DMS114 treated with DMSO at 0.1 percent for 48 hours (cell line): ENCODE results near the gene VPREB3.

ENCODE experiments used
- DNase-seq: peaks from one replicate; lab custom pipeline; 2025; ENCODE audit not compliant: unreplicated experiment; lab: John Stamatoyannopoulos, UW

VPREB3 gene

DNA sequence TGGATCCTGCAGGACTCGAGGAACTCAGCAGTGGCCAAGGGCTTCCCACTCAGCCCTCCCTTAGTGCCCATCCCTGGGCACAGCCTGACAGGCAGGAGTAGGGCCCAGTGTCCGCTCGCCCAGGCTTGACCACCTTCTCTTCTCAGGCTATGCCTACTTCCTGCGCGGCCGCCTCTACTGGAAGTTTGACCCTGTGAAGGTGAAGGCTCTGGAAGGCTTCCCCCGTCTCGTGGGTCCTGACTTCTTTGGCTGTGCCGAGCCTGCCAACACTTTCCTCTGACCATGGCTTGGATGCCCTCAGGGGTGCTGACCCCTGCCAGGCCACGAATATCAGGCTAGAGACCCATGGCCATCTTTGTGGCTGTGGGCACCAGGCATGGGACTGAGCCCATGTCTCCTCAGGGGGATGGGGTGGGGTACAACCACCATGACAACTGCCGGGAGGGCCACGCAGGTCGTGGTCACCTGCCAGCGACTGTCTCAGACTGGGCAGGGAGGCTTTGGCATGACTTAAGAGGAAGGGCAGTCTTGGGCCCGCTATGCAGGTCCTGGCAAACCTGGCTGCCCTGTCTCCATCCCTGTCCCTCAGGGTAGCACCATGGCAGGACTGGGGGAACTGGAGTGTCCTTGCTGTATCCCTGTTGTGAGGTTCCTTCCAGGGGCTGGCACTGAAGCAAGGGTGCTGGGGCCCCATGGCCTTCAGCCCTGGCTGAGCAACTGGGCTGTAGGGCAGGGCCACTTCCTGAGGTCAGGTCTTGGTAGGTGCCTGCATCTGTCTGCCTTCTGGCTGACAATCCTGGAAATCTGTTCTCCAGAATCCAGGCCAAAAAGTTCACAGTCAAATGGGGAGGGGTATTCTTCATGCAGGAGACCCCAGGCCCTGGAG lies 29.3 kb upstream of the VPREB3 start:
- DNase-seq, result no peak

- DNase-seq, result no peak
Measured at GRCh38 chr22:23782703-23783102, 28.5 kb upstream of the VPREB3 start.

DNA sequence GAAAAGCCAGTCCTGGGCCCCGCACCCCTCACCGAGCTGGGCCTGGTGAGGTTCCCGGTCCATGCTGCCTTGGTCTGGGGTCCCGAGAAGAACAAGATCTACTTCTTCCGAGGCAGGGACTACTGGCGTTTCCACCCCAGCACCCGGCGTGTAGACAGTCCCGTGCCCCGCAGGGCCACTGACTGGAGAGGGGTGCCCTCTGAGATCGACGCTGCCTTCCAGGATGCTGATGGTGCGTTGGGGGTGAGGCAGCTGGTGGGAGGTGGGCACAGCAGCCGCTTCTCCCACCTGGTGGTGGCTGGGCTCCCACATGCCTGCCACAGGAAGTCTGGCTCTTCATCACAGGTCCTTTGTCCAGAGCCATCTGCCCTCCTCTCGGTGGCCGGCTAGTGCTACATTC lies 28.0 kb upstream of the VPREB3 start:
- DNase-seq, result no peak

GRCh38 chr22:23781511-23782183 lies 27.4 kb upstream of the VPREB3 start:
- DNase-seq, result no peak

DNA sequence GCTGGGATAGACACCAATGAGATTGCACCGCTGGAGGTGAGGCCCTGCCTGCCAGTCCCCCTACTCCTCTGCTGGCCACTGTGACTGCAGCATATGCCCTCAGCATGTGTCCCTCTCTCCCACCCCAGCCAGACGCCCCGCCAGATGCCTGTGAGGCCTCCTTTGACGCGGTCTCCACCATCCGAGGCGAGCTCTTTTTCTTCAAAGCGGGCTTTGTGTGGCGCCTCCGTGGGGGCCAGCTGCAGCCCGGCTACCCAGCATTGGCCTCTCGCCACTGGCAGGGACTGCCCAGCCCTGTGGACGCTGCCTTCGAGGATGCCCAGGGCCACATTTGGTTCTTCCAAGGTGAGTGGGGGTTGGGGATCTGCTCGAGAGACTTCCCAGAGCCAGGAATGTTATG lies 26.8 kb upstream of the VPREB3 start:
- DNase-seq, result no peak

- DNase-seq, result no peak
Measured at GRCh38 chr22:23780146-23780748, 26.0 kb upstream of the VPREB3 start.

DNA sequence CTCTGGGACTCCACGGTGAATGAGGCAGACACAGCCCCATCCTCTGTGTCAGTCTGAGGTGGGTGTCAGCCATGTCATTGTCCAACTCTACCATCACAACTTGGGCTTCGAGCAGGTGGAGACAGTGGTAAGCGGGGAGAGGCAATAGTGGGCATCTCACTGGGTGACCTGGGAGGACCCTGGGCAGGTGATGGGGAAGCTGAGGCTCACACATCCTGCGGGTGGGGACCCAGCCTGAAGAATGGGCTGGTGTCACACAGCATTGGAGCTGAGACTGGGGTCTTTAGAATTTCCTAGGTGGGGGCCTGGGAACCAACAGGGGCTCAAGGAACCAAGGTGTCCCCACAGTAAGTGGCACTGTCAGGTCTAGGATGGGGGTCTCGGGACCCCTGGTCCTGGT lies 25.5 kb upstream of the VPREB3 start:
- DNase-seq, result no peak

DNA sequence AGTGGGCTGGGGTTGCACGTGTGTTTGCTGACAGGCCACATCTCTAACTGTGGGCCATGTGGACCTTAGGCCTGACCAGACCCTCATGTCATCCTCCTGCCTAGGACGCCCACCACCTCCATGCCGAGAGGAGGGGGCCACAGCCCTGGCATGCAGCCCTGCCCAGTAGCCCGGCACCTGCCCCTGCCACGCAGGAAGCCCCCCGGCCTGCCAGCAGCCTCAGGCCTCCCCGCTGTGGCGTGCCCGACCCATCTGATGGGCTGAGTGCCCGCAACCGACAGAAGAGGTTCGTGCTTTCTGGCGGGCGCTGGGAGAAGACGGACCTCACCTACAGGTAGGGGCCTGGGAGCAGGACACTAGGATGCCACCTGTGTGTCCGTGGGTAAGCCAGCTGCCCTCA lies 24.9 kb upstream of the VPREB3 start:
- no peak for DNase-seq

DNA sequence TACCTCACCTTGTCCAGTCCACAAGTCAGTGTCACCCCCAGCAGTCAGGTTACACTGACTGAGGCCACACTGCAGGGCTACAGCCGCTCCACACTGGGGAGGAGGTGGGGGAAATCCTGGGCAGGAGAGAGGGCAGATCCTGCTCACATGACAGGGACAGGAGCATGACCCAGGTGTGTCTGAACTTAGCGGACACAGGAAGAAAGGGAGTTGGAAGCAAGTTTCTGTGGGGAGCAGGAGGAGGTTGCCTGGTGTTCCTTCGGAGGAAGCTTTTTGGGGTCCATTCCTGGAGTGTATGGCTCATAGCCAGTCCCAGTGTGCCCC lies 24.3 kb upstream of the VPREB3 start:
- no peak for DNase-seq

DNA sequence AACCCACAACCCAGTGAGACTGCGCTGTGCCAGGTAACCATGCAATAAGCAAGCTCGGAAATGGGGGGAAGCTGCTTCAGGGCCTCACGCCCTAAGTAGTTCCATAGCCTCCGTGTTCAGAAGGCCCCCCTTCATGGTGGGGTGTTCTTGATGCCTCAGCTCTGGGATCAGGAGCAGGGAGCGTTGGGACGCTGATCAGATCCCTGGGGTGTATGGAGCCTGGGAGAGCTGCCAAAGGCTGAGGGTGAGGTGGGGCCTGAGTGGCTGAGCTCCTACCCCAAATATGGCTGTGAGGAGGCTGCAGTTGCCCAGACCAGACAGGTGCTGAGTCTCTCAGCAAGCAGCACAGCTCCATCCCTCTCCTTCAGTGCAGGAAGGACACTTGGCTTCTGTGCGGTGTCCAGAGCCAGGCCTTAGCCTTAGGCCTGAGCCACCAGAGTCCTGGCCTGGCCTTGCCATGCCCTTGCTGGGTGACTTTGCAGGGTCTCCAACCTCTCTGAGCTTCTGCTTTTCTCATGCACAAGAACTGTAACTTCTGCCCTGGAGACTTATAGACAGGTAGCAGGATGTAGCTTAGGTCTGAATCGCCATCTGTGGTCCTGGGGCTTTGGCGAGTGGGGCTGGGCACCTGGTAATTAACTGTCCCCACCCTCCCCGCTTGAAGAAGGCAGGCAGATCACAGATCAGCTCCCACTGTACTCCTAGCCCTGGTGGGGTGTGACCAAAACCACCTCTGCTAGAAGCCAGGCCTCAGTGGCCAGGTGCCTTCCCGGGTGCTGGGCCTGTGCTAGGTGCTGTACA lies 23.8 kb upstream of the VPREB3 start:
- no peak for DNase-seq

DNA sequence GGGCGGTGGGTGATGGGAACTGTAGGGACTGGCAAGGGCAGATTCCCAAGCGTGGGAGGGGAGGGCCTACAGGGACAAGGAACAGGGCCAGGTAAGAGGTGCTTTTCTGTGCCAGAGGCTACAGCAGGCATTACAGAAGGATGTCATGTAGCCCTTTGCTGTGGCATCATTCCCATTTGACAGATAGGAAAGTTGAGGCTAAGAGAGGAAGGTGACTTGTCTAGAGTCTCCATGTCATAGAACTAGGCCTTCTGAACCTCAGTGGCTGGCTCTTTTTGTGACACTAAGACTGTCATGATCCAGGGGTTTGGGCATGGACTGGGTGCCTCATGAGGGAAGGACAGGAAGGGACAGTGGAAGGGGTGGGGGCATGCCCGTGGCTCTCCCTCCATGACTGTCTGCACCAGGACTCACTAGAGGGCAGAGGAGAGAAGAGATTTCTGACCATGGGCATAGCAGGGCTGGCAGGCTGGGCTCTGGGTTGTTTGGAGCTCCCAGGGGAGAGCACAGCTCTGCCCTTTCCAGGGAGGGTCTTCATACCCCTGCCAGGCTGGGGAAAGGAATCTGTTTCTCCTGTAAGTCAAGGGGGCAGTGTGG lies 21.7 kb upstream of the VPREB3 start:
- no peak for DNase-seq

GRCh38 chr22:23774922-23775436 lies 20.8 kb upstream of the VPREB3 start:
- DNase-seq, result no peak

DNA sequence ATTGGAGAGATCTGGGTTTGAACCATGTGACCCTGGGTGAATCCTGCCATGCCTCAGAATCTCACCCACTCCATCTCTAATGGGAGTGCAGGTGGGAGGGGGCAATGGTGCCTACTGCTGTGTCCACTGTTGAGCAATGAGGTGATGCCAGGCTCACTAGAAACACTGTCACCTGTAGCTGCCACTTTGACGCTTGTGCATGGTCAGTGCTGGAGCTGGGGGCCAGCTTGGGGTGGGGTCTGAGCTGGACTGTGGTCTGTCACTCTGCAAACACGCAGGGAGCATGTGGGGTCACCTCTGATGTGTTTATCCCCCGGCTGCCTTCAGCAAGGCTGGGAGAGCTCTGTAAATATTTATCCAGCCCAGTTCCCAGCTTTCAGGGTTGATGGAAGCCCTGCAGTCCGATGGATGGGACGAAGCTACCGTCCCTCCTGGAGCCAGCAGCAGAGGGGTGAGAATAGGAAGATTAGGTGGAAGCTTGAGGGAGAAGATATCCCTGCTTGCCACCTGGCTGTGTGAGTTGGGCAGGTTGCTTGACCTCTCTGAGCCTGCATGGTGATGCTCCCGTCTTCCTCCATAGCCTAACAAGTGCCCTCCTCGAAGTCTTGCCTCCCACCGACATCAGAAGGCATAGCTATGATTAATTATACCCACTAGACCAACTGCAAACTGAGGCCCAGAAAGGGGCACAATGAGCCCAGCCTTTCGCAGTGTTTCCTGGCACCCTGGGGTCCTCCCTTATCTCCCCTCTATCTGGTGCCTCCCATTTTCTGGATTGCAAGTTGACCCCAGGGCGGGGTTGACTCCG lies 20.1 kb upstream of the VPREB3 start:
- no peak for DNase-seq

DNA sequence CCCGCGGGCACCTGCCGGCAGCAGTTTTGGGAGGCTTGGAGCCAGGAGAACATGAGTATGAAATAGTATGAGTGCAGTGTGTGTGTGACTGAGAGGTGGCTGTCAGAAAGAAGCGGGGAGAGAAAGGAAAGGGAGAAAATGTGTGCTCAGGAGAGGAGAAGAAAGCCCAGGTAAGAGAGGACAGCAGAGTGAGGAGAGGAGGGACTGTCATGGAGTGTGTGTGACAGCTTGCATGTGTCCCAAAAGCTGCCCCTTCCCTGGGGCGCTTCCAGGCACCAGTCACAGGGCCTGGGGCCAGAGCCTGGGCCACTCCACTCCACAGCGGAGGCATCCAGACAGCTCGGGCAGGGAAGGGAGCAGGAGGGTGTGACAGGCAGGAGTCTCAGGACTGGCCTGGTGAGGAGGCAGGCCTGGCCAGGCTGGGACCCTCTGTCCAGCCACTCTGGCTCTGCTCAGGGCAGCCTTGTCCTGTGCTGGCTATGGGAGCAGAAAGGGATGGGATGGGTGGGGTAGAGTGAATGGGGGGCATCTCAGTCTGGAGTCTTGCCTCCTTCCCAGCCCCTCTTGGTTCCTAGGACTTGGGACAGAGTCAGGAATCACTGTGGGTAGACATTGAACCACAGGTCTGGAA lies 19.4 kb upstream of the VPREB3 start:
- DNase-seq, result no peak

DNA sequence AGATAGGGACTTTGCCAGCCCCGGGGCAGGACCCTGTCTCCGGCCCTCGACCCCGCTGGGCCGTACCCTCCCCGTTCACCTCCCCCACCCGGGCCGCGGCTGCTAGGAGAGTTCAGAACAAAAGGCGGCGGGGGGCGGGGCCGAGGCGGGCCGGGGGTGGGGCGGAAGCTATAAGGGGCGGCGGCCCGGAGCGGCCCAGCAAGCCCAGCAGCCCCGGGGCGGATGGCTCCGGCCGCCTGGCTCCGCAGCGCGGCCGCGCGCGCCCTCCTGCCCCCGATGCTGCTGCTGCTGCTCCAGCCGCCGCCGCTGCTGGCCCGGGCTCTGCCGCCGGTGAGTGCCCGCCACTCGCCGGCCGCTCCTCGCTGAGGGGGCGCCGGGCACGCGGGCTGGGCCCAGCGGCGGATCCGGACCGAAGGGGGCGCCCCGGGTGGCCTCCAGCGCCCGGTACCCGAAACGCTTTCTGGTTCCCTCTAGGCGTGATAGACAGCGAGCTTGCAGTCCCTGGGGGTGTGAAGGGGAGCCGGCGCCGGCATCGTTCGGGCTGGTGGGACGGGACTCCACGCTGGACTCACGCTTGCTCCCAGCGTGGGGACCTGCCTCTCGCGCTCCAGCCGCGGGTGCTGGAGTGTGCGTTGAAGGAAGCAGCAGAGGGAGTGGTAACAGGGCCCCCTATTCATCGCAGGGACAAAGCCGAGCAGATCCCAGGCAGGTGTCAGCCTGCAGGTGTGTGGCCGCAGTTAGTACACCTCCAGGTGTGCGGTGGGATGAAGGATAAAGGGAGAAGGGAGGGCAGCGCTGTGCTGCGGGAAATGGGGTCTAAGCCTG lies 18.6 kb upstream of the VPREB3 start, which contains the start of gene MMP11:
MMP11 (plus strand) TSS at position 201 of the 825 bp plus-strand sequence; CDS start at position 223, 22 bp downstream.
- no peak for DNase-seq

DNA sequence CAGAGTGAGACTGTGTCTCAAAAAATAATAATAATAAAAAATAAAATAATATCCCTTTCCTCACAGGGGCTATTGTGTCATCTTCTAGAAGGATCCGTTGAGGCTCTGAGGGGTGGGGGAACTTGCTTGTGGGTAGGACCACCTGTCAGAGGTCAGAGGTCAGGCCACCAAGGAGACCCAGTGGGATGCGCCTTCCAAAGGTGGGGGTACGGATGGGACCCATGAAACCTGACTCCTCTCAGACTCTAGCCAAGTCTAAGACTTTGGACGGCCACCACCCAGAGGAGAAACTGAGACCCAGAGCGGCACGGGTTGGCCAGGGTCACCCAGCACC lies 18.1 kb upstream of the VPREB3 start:
- DNase-seq, result no peak

- DNase-seq, result no peak
Measured at GRCh38 chr22:23769321-23769965, 15.2 kb upstream of the VPREB3 start.
